ENCODE results near the gene RNF227. TPM values are rescaled to one million over a fixed set of nuclear protein-coding genes. Genes with fewer than 3 reads are reported as not detected.

The RNF227 gene
- total and polyA plus RNA-seq, 2 of the 13 experiments (the other 11 are each of a cell fraction or from before 2014, with no cell fraction given), result 0.20 to 0.79 TPM

GRCh38 chr17:7945651-7946050 lies 29.6 kb upstream of the RNF227 start:
- H3K4me3 ChIP-seq (replicated peaks in 1 of 3; ENCODE audit: insufficient read depth in 1 of 3, low read depth in 2 of 3, low read length in 3 of 3), result no peak overlapping the region
- H3K4me1 ChIP-seq (ENCODE audit: insufficient read depth, low read length), result no peaks in the 10 kb centered on the region
- CTCF ChIA-PET (ENCODE audit: low intra/inter-chr PET ratio, low total read pairs), result no interaction called here
- FAIRE-seq (no peak), ATAC-seq (no peak), DNase-seq (ENCODE audit: low spot score) (no peak)
- H3K4me2 ChIP-seq (ENCODE audit: low read depth, low read length), result no peak overlapping the region
- no peak overlapping the region for H2AFZ ChIP-seq (ENCODE audit: low read length)
- H3K27me3 ChIP-seq (ENCODE audit: control insufficient read depth in 1 of 2, insufficient read depth in 2 of 2, low read length in 2 of 2), result no peaks in the 10 kb centered on the region
- H3K79me2 ChIP-seq (ENCODE audit: insufficient read depth, low read length), result no peaks in the 10 kb centered on the region
- H3K9me3 ChIP-seq (ENCODE audit: low read length), result no peaks in the 10 kb centered on the region
- H3K27ac ChIP-seq (ENCODE audit: extremely low read length, insufficient read depth, low read length), result no peak overlapping the region
- 84% methylated on average over 7 of the region's 7 CpGs for WGBS (ENCODE audit: low lambda C conversion rate)
- no peaks in the 10 kb centered on the region for H4K20me1 ChIP-seq (ENCODE audit: insufficient read depth, low read length)
- POLR2A ChIA-PET, result no interaction called here
- BruUV-seq (replicated peaks), result no TSS peak
- intact Hi-C loops (cut with micrococcal nuclease; ENCODE audit: unreplicated experiment), result no loop called here
- no peak overlapping the region for H3K9ac ChIP-seq (ENCODE audit: insufficient read depth, low read depth, low read length)
- in situ Hi-C loops (cut with HindIII; ENCODE audit: extremely low pct_ligation_motif_present, low pct_unique_long_range_greater_than_20kb), result no loop called here
- H3K36me3 ChIP-seq (replicated peaks in 1 of 2; ENCODE audit: control insufficient read depth in 1 of 2, insufficient read depth in 2 of 2, low read length in 2 of 2), result peaks cover 17 to 59% of the 10 kb centered on the region in 2 experiments
- TF ChIP-seq SRSF4 (IDR thresholded peaks at IDR 0.05; ENCODE audit: low read depth, low read length, poor library complexity, severe bottlenecking) (no peak), POLR2G (IDR thresholded peaks at IDR 0.05; ENCODE audit: low read depth, low read length) (no peak), AGO1 (IDR thresholded peaks at IDR 0.05; ENCODE audit: low read depth, low read length, poor library complexity, severe bottlenecking) (no peak), CAMTA2 (CRISPR knock-in tag; IDR thresholded peaks at IDR 0.05; ENCODE audit: borderline replicate concordance) (no peak), MTA3 (CRISPR knock-in tag; IDR thresholded peaks at IDR 0.05) (no peak), ZNF572 (CRISPR knock-in tag; IDR thresholded peaks at IDR 0.05) (no peak), REST (IDR thresholded peaks at IDR 0.05; ENCODE audit: borderline replicate concordance in 1 of 2, low read depth in 1 of 2, low read length in 2 of 2) (no peak), ZNF407 (CRISPR knock-in tag; IDR thresholded peaks at IDR 0.05; ENCODE audit: not compliant biosample characterization) (no peak), ZNF367 (CRISPR knock-in tag; IDR thresholded peaks at IDR 0.05; ENCODE audit: borderline replicate concordance) (no peak)
